GM23248 (cell line): ENCODE measurements around the gene RPL39.

Source experiments
- EZH2 ChIP-seq: fragments of 200-600 bp; sonication (generic); IDR thresholded peaks from 2 replicates; pipeline ENCODE4 v1.6.1; 2018; ENCODE audit warnings: antibody characterized with exemption, mild to moderate bottlenecking; ENCODE audit not compliant: insufficient read depth, poor library complexity, severe bottlenecking
- EZH2phosphoT487 ChIP-seq: fragments of 200-600 bp; sonication (generic); IDR thresholded peaks from 2 replicates; pipeline ENCODE4 v1.6.1; 2018; ENCODE audit warnings: antibody characterized with exemption, moderate library complexity, mild to moderate bottlenecking, low read depth; ENCODE audit not compliant: insufficient read depth

GRCh38 chrX:119757646-119757978 lies 33.8 kb downstream of the RPL39 start:
- TF ChIP-seq EZH2 (no peak), EZH2phosphoT487 (no peak)
